HuH-7 (cell line): ENCODE measurements around the gene CBFA2T3.

Experiments
- DNase-seq: peaks from one replicate; pipeline ENCODE4 v3.0.0; 2011; ENCODE audit warnings: low spot score

The CBFA2T3 gene

DNA sequence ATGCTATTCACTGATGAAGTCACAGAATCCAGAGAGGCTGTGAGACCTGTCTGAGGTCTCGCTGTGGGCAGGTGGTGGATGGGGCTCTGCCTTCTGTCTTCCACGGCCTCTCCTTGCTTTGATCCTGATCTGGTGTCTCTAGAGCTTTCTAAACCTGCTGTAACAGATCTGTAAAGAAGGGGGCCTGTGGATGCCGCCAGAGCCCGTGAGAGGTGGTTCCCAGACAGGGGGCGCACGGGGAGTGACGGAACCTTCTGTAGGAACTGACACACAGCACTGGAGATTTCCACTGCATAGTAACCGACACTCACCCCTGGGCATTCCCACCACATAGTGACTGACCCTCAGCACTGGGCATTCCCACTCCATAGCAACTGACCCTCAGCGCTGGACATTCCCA is 16.0 kb downstream of the CBFA2T3 start:
- no peak for DNase-seq

GRCh38 chr16:88960516-88960915 is 16.5 kb downstream of the CBFA2T3 start:
- no peak for DNase-seq

DNA sequence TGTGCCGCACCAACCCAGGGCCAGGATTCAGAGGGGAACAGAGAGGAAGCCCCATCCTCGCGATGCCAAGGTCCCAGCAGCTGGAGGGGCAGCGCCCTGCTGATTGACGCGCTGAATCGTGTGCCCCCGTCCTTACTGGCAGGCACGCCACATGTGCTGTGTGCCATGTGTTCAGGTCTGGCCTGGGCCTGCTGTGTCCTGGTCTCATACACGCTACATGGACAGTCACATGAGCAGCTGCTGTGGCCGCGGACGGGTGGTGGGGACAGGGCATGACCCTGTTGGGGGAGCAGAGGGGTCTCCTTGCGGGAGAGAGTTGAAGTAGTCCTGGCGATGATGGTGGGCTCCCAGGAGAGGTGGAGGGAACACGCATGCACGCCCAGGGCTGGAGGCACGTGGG is 18.0 kb downstream of the CBFA2T3 start:
- no peak for DNase-seq

DNA sequence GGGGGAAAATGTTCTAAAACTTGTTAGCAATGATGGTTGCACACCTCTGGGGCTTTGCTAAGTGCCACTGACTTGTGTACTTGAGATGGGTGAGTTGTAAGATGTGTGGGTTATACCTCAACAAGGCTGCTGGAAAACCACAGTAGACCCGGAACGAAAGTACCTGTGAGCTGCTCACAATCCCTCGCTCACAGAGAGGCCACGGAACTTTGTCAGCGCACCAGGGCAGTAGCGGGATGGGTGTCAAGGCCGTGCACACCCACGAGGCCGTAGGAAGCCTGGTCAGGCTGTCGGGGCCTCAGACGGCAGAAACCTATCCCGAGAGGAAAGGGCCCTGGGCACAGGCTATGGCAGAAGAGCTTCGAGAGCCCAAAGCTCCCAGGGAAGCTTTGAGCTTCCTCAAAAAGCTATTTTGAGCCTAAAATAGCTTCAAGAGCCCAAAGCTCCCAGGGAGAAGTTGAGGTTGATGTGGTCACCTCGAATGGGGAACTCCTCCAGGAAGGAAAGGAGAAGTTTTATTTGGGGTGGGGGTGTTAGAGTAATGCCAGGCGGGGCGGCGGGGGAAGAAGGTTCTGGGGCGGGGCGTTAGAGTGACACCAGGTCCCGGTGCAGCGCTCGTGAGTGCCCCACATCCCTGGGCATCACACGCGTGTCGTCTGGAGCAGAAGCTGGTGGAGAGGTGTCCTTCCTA is 19.0 kb downstream of the CBFA2T3 start:
- DNase-seq, result no peak

- DNase-seq, result no peak
Observed at GRCh38 chr16:88957433-88957767, 19.6 kb downstream of the CBFA2T3 start.

- no peak for DNase-seq
Observed at GRCh38 chr16:88956546-88957432, 20.2 kb downstream of the CBFA2T3 start.

GRCh38 chr16:88955906-88956305 is 21.1 kb downstream of the CBFA2T3 start:
- DNase-seq, result no peak

DNA sequence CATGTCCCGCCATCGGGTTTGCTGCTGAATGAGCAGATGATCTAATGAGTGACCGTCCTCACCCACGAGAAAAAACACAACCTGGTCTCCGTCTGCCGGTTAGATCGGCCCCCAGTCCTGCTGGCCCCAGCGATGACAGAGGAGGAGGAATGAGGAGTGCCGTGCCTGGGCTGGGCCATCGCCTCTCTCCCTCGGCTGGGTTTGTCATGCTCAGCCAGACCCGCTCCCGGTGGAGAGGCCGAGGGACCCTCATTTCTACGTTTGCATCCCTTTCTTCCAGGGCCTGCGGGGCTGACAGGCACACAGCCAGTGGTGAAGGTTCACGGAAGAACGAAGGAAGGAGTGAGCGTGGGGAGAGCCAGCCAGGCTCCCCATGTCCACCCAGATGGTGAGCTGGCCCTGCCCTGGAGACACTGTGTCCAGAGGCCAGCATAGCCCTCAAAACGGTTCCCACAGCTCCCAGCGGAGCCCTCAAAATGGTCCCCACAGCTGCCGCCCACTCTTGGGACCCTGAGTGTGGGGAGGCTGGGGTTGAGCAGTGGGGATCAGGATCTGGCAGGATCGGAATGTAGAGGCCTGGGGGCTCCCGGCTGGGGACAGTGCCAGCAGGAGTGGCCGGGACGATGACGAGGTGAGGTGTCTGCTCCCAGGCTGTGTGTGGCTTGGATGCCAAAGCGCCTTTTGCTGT is 23.9 kb downstream of the CBFA2T3 start:
- no peak for DNase-seq

DNA sequence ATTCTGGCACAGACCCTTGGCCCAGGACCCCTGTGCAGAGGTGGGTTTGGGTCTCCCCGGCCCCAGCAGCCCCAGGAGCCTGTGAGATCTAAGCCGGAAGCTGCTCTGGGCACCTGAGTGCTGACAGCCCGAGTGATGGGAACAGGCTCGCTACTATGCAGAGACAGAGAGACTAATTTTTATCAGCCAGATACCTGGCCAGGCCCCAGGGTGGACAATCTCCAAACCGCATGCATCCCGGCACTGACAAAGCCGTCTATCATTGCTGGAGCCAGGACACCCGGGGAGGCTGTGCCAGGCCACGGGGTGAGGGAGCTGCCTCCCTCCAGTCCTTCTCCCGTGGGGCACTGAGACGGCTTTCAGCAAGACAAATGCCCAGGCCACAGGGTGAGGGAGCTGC is 25.0 kb downstream of the CBFA2T3 start:
- no peak for DNase-seq

GRCh38 chr16:88951501-88951900 is 25.5 kb downstream of the CBFA2T3 start:
- DNase-seq, result no peak

DNA sequence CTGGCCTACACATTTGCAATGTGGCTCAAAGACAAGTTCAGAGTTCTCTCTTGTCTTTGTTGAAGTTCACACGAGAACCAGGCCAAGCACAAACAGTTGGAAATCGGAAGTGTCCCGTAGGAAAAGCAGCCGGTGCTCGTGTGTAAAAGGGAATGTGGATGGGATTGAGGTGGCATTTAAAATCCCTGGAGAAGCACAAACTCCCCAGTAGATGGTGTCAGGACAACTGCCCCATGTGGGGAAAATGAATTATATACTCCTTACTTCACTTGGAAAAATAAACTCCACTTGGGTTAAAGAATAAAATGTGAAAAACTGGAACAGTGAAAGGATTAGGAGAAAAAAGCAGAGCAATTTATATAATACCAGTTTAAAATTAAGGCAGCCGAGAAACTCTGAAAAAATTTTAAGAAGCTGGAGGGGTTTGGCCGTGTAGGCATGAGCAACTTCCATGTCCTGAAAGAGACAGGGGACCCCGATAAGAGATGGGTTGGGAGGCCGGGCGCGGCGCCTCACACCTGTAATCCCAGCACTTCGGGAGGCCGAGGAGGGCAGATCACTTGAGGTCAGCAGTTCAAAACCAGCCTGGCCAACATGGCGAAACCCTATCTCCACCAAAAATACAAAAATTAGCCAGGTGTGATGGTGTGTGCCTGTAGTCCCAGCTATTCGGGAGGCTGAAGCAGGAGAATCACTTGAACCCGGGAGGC is 28.1 kb downstream of the CBFA2T3 start:
- no peak for DNase-seq

GRCh38 chr16:88945473-88945872 is 31.5 kb downstream of the CBFA2T3 start:
- DNase-seq, result no peak

GRCh38 chr16:88943741-88944140 is 33.3 kb downstream of the CBFA2T3 start:
- DNase-seq, result no peak

DNA sequence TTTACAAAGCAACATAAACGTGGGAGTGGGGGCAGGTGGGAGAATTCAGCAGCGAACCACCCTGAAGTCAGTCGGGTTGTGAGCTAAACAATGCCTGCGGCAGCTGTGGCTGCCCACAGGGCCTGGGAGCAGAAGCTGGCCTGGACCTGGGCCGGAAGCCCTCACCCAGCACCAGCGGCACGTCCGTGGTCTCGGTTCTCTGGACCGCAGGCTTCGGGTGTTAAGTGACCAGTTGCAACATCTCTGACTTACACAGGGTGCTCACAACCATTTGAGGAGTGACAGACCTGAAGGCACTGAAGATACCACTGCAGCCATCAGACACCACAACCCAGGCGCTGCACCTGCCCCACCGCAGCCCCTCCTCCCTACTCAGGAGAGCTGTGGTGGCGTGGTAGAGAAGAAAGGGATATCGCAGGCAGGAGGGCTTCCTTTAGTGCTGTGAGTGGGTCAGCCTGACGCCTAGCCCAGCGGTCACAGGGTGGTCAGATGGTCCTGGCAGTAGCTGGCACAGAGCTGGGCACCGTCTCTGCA is 33.8 kb downstream of the CBFA2T3 start:
- DNase-seq, result no peak

- DNase-seq, result no peak
Observed at GRCh38 chr16:88941913-88942909, 34.8 kb downstream of the CBFA2T3 start.

DNA sequence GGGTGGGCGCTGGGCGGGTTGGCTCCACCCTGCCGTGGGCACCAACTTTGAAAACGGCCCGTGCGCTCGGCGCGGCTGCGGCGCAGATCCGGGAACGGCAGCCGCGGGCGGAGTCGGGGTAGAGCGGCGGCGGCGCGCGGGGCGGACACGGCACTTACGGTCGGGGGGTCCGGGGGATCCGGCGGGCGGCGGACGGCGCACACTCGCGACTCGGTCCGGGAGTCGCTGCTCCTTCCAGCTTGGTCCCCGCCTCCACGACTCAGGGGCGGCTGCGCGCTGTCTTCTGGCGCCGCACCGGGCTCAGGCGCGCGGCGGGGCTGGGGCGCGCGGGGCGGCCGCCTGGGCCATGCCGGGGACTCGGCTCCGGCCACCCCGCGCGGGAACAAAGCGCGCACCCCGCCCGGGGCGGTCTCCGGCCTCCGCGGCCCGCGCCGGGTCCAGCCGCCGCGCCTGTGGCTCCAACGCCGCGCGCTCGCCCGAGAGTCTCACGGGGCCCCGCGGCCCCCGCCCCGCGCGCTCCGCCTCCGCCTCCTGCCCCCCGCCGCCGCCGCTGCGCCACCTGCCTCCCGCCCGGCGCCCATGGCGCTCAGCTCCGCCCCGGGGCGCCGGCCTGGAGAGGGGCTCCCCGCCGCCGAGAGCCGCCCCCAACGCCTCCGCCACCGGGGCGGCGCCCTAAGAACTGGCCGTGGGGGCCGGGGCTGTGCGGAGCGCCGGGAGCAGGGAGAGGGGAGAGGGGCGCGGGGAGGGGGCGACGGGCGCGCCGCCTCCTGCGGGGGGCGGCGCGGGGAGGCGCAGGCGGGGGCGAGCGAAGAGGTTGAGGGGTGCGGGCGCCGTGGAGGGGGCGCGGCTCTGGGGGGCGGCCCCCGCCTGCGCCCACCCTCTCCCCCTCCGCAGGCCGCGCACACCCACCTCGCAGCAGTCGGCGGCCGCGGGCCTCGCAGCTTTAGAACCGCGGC is 35.9 kb downstream of the CBFA2T3 start:
- DNase-seq, result no peak

- no peak for DNase-seq
Observed at GRCh38 chr16:88939972-88940861, 36.8 kb downstream of the CBFA2T3 start.

- DNase-seq, result no peak
Observed at GRCh38 chr16:88939245-88939971, 37.6 kb downstream of the CBFA2T3 start.
